Osteoblast (primary cell): ENCODE results near the gene FAAH. TPM values are rescaled to one million over a fixed set of nuclear protein-coding genes. Genes with fewer than 3 reads are reported as not detected.
"Not testable (repeated sequence)": the region's sequence is repeated elsewhere in the genome, so short reads cannot be mapped to it uniquely, and the experiment has no call there.

Source experiments
- DNase-seq: peaks from one replicate; pipeline ENCODE4 v3.0.0; 2011; ENCODE audit warnings: low spot score, mixed read lengths; ENCODE audit not compliant: insufficient read length; ENCODE audit errors: missing footprints
- H2AFZ ChIP-seq: 2 replicates; pipeline ENCODE4 v1.6.0; 2011; ENCODE audit warnings: mild to moderate bottlenecking, low read length
- H3K27ac ChIP-seq: 2 replicates; pipeline ENCODE4 v1.5.1; 2011; ENCODE audit warnings: mild to moderate bottlenecking, low read depth, low read length, moderate library complexity
- H3K27me3 ChIP-seq: 2 replicates; pipeline ENCODE4 v1.6.0; 2012; ENCODE audit warnings: mild to moderate bottlenecking, control low read depth, inconsistent platforms, low read length, moderate library complexity; ENCODE audit not compliant: insufficient read depth
- H3K36me3 ChIP-seq: 2 replicates; pipeline ENCODE4 v1.5.1; 2011; ENCODE audit warnings: mild to moderate bottlenecking, low read length, control low read depth, moderate library complexity; ENCODE audit not compliant: insufficient read depth
- H3K4me1 ChIP-seq: 2 replicates; pipeline ENCODE4 v1.5.1; 2011; ENCODE audit warnings: mild to moderate bottlenecking, low read length, control low read depth, moderate library complexity; ENCODE audit not compliant: insufficient read depth
- H3K4me2 ChIP-seq: 2 replicates; pipeline ENCODE4 v1.6.0; 2011; ENCODE audit warnings: mild to moderate bottlenecking, low read length; ENCODE audit not compliant: insufficient read depth
- H3K4me3 ChIP-seq: fragments of 200-600 bp; sonication (generic); 3 replicates; pipeline ENCODE4 v1.5.1; 2012; ENCODE audit warnings: mild to moderate bottlenecking, low read length, inconsistent platforms; ENCODE audit not compliant: insufficient read depth
- H3K79me2 ChIP-seq: 2 replicates; pipeline ENCODE4 v1.6.0; 2012; ENCODE audit warnings: mild to moderate bottlenecking, low read length, control low read depth, inconsistent platforms; ENCODE audit not compliant: insufficient read depth
- H3K9me3 ChIP-seq: 2 replicates; pipeline ENCODE4 v1.5.1; 2011; ENCODE audit warnings: low read depth, low read length, control low read depth
- H4K20me1 ChIP-seq: 2 replicates; pipeline ENCODE4 v1.6.0; 2012; ENCODE audit warnings: mild to moderate bottlenecking, low read length, control low read depth; ENCODE audit not compliant: insufficient read depth
- CTCF ChIP-seq: IDR thresholded peaks from 2 replicates; pipeline ENCODE4 v1.5.1; 2011; ENCODE audit warnings: mild to moderate bottlenecking, low read depth, low read length, moderate library complexity; ENCODE audit errors: extremely low read depth
- total RNA-seq: library from RNA; depleted of rRNA; stranded (reverse); fragments of >200 nt; gene quantifications from 2 replicates; pipeline ENCODE4 v1.2.3, GENCODE V29; 2012

FAAH gene
- total RNA-seq, 1 donor, result 4.0 TPM

- Histone ChIP-seq H3K27me3 (no peaks in the 10 kb centered on the region), H3K4me2 (no peak overlapping the region), H3K36me3 (peaks cover 32% of the 10 kb centered on the region), H3K4me1 (peaks cover 11% of the 10 kb centered on the region), H3K9me3 (no peaks in the 10 kb centered on the region), H3K27ac (no peak overlapping the region), H3K79me2 (no peaks in the 10 kb centered on the region), H3K4me3 (no peak overlapping the region), H2AFZ (no peak overlapping the region), H4K20me1 (peaks cover 2% of the 10 kb centered on the region)
- DNase-seq, result no peak
- no peak for TF ChIP-seq CTCF
Measured at GRCh38 chr1:46367072-46367471, 27.0 kb upstream of the FAAH start.

GRCh38 chr1:46367701-46368100 is 26.4 kb upstream of the FAAH start:
- H3K4me3 ChIP-seq, H3K79me2 ChIP-seq, H3K4me2 ChIP-seq, H3K27ac ChIP-seq, H4K20me1 ChIP-seq, H3K27me3 ChIP-seq, DNase-seq, H3K9me3 ChIP-seq, H2AFZ ChIP-seq: not testable (repeated sequence)
- Histone ChIP-seq H3K4me1 (peaks cover 11% of the 10 kb centered on the region), H3K36me3 (peaks cover 26% of the 10 kb centered on the region)

- H2AFZ ChIP-seq, result no peak overlapping the region
- no peak overlapping the region for H3K27ac ChIP-seq
- peaks cover 2% of the 10 kb centered on the region for H4K20me1 ChIP-seq
- no peak for DNase-seq
- H3K4me1 ChIP-seq, result peaks cover 11% of the 10 kb centered on the region
- no peaks in the 10 kb centered on the region for H3K79me2 ChIP-seq
- no peak overlapping the region for H3K4me3 ChIP-seq
- no peak overlapping the region for H3K4me2 ChIP-seq
- no peaks in the 10 kb centered on the region for H3K9me3 ChIP-seq
- H3K27me3 ChIP-seq, result no peaks in the 10 kb centered on the region
- TF ChIP-seq CTCF, result no peak
- H3K36me3 ChIP-seq, result peaks cover 18% of the 10 kb centered on the region
Measured at GRCh38 chr1:46368791-46369190, 25.3 kb upstream of the FAAH start.

GRCh38 chr1:46369542-46370213 is 24.4 kb upstream of the FAAH start:
- no peak overlapping the region for H2AFZ ChIP-seq
- TF ChIP-seq CTCF, result no peak
- H3K27me3 ChIP-seq, result no peaks in the 10 kb centered on the region
- DNase-seq, result no peak
- H3K79me2 ChIP-seq, result no peaks in the 10 kb centered on the region
- H3K36me3 ChIP-seq, result peaks cover 18% of the 10 kb centered on the region
- peak overlapping the region; percentile 7 for H3K27ac ChIP-seq
- peaks cover 11% of the 10 kb centered on the region for H3K4me1 ChIP-seq
- H3K9me3 ChIP-seq, result no peaks in the 10 kb centered on the region
- H3K4me3 ChIP-seq, result no peak overlapping the region
- H3K4me2 ChIP-seq, result no peak overlapping the region
- H4K20me1 ChIP-seq, result peaks cover 2% of the 10 kb centered on the region
